RKO (cell line): ENCODE measurements around the gene HEG1.

Experiments used
- DNase-seq: peaks from one replicate; pipeline ENCODE4 v3.0.0-alpha.2; 2016; ENCODE audit warnings: low spot score

The HEG1 gene

DNA sequence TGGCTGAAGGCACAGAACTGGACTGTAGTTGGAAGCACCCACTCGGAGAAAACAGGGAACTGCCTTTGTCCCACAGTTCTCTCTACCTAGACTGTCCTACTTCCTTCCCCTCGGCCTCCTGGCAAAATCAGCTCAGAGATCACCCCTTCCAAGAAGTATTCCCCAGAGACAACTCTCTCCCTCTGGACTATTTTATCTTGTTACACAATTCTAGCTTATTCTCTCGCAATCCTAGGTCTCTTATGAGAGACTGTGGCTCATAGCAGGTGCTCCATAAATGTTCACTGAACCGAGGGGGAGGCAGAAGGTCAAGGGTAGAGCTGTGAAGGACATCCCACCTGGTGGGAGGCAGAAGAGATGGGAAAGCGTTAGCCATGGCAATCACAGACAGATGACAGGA, 10.6 kb downstream of the HEG1 start:
- no peak for DNase-seq

DNA sequence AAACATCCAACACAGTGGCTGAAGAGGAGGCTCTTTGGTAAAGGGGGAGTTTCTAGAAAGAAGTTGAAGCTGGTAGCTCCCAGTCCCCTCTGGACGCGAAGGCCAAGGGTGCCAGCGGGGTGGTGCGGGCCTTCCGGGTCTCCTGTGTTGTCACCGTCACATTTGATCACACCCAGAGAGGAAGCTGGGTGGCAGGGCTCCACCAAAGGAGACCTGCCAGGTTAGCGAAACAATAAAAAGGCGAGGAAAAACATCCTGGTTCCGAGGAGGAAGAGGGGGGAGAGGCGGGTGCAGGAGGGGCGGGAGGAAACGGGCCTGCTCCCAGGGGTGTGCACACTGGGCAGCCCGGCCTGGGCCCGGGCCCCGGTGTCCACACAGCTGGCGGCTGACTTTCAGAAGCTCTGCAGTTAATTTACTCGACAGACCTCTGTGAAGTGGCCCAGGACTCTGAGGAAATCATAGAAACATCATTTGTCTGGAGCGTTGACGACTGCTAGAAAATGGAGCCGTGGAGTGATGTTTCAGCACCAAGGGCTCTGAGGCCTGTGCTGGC, 12.1 kb downstream of the HEG1 start:
- no peak for DNase-seq

DNA sequence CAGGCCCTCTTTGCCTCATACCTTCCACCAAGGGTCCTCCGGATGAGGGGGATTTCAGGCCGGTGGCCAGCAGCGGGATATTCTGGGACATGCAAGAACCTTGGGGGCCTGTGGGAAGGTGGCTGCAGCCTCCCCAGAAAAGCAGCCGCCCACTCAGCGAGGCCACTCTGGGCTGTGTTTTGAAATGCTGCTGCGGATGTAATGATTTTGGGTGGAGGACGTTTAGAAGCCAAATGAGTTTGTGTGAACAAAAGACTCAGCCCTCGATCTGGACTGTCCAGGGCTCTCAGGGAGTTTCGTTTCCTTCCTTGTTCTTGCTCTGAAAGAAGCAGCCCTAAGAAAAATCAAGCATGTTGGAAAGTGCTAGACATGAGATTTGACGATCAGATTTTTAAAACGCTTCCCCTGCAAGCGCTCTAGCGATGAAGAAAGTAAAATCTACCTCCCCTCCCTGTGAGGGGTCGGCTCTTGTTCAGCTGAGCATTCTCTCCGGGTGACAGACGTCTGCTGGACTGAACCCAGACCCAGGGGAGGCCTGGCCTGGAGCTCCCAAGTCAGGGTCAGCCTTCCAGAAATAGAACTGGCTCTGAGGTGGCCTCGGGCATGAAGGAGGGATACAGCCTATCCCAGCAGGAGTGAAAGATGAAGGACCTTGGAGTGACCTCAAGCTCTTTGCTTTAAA, 12.9 kb downstream of the HEG1 start:
- no peak for DNase-seq

GRCh38 chr3:125039131-125040100, 16.4 kb downstream of the HEG1 start:
- DNase-seq: no peak

- DNase-seq: no peak
Observed at GRCh38 chr3:125037498-125038150, 18.2 kb downstream of the HEG1 start.

DNA sequence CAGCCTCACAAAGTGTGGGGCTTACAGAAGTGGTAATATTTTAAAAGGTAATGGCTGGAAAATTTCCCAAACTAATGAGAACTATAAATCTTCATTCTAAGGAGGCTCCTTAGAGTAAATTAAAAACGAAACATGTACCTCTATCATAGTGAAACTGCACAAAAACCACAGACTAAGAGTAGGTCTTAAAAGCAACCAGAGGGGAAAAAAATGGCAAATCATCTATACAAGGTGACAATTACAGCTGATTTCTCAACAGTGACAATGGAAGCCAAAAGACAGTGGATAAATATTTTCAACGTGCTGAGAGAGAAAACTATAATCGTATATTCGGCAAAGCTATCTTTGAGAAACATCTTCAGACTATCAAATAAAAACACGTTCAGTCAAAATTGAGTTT, 20.6 kb downstream of the HEG1 start:
- no peak for DNase-seq

DNA sequence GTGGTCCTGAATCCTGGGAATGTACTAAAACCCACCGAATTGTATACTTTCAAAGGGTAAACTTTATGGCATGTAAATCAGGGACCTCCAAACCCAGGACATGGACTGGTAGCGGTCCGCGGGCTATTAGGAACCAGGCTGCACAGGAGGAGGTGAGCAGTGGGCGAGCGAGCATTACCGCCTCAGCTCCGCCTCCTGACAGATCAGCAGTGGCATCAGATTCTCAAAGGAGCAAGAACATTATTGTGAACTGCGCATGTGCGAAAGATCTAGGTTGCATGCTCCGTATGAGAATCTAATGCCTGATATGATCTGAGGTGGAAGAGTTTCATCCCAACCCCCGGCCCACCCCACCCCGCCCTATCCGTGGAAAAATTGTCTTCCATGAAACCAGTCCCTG, 22.2 kb downstream of the HEG1 start:
- no peak for DNase-seq

- DNase-seq: no peak
Observed at GRCh38 chr3:125033135-125033534, 22.7 kb downstream of the HEG1 start.

- no peak for DNase-seq
Observed at GRCh38 chr3:125032683-125033082, 23.1 kb downstream of the HEG1 start.

DNA sequence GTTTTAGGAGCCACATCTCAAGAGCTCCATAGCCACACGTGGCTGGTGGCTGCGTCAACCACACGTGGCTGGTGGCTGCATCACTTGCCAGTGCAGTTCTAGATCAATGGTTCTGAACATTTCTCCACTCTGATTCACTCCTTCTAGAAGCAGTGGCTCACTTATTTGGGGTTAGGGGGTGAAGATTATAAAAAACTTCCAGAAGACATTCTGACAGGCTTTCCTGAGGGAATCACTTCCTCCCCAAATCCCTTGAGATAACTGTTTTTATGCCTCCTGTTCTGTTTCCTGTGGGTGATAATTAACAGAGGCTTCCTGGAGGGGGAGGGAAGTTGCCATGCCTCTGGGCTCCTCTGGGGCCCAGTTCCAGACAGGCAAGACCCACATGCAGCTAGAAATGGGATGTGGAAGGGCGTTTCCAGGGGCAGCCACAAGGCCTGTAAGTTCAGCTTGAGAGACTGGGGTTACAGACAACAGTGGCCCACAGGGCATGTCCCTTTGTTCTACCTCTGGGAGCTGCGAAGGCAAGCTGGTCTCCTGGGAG, 23.6 kb downstream of the HEG1 start:
- no peak for DNase-seq

DNA sequence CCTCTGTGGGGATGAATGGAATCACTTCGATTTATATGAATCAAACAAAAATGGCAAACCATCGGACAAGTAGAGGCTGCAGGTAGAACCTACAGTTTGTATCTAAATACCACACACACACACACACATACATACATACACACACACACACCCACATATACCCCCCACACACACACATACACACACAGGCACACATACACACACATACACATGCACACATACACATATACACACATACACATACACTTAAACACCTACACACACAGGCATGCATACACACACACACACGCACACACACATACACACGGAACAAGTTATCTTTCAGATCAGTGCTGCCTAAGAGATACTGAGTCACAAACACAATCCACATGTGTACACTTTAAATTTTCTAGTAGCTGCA, 24.3 kb downstream of the HEG1 start:
- DNase-seq: no peak

DNA sequence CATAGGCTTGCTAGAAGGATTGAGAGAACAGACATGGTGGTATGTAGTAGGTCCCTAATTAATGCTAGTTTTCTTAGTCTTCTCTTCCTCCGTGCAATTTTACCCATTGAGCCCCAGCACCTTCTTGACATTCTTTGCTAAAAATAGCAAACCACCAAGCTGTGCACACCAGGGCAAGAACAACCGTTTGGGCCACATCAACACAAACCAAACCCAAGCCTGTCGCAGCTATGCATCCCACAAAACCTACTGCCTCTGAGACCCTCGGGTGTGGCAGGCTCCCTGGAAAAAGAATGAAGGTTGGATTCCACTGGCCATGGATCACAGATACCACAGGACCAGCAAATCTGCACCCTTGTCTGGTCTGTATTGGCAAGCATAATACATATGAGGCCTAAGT, 27.1 kb downstream of the HEG1 start:
- DNase-seq: no peak

DNA sequence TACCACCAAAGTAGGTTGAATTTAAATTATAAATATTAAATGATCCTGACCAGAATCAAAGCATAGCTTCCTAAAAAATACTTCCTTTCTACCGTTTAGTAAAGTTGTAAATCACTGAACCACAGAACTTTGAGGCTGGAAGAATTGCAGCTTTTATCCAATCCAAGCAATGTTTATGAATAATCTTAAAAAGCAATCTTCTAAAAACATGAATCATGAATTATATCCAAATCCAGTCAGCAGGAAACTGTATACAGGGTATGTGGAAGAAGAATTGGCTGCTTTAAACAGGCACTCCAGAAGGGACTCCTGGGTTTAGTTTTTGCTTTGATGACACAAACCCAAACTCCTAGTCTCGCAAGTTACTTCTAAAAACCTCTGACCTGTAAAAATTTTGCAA, 30.2 kb downstream of the HEG1 start:
- DNase-seq: no peak

- no peak for DNase-seq
Observed at GRCh38 chr3:125024817-125025216, 31.0 kb downstream of the HEG1 start.

GRCh38 chr3:125023833-125024555, 31.8 kb downstream of the HEG1 start:
- no peak for DNase-seq

GRCh38 chr3:125022206-125022605, 33.6 kb downstream of the HEG1 start:
- DNase-seq: no peak

GRCh38 chr3:125019271-125019670, 36.5 kb downstream of the HEG1 start:
- no peak for DNase-seq

DNA sequence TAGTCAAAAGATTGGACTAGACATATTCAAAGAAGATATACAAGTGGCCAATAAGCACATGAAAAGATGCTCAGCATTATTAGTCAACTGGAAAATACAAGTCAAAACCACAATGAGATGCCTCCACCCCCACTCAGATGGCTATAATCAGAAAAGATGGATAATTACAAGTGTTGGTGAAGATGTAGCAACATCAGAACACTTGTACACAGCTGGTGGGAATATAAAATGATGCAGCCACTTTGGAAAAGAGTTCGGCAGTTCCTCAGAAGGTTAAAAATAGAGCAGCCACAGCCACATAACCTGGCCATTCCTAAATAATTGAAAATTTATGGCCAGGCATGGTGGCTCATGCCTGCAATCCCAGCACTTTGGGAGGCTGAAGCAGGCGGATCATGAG, 38.4 kb downstream of the HEG1 start:
- no peak for DNase-seq

GRCh38 chr3:125014570-125015179, 41.1 kb downstream of the HEG1 start:
- no peak for DNase-seq

DNA sequence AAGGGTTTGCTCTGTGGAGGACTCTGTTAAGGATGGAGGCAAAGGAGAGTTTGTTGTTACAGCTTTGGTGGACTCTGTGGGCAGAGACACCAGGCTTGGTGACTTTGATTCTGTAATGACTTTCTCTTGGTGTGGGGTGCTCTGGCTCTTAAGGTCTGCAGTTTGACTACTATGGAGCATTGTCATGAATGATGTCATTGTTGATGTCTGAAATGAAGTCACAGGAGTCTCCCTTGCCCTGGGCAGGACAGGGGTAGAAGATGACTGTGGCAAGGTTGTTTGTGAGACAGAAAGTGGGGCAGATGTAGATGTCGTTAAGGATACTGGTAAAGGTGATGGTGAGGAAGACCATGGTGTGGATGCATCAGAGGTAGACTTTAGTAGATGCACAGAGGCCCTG, 42.7 kb downstream of the HEG1 start:
- DNase-seq: no peak

GRCh38 chr3:125011941-125012340, 43.9 kb downstream of the HEG1 start:
- no peak for DNase-seq
